MCF 10A (cell line): ENCODE data around the gene ADIG. TPM values are rescaled to one million over a fixed set of nuclear protein-coding genes. Genes with fewer than 3 reads are reported as not detected.

Experiments used
- BruUV-seq: library from RNA; stranded (reverse); fragments of 400-500 nt; replicated peaks from 2 replicates; lab custom pipeline; 2021; lab: Mats Ljungman, UMichigan
- CTCF ChIA-PET: fragments of 300-600 bp; sonication (Branson Sonifier 250); formaldehyde crosslinking; extraction: SDS; loops from one replicate; lab custom pipeline; 2021; ENCODE audit warnings: antibody characterized with exemption, inconsistent platforms; lab: Yijun Ruan, JAX
- POLR2A ChIA-PET: fragments of 300-600, 350-650 bp; sonication (Branson Sonifier 250); formaldehyde crosslinking; extraction: SDS; loops from one replicate; lab custom pipeline; 2020; ENCODE audit warnings: antibody characterized with exemption, inconsistent platforms; lab: Yijun Ruan, JAX
- DNase-seq: peaks from one replicate; pipeline ENCODE4 v3.0.0-alpha.2; 2018; ENCODE audit not compliant: unreplicated experiment
- H3K27ac Mint-ChIP-seq: one replicate; pipeline ENCODE4 v1.8.0; 2022; ENCODE audit warnings: mild to moderate bottlenecking, low read depth, mixed read lengths; ENCODE audit not compliant: unreplicated experiment
- H3K27me3 Mint-ChIP-seq: one replicate; pipeline ENCODE4 v1.8.0; 2022; ENCODE audit warnings: mixed read lengths; ENCODE audit not compliant: insufficient read depth, unreplicated experiment
- H3K36me3 Mint-ChIP-seq: one replicate; pipeline ENCODE4 v1.8.0; 2022; ENCODE audit warnings: mild to moderate bottlenecking, moderate library complexity, mixed read lengths; ENCODE audit not compliant: insufficient read depth, unreplicated experiment
- H3K4me1 Mint-ChIP-seq: one replicate; pipeline ENCODE4 v1.8.0; 2022; ENCODE audit warnings: mixed read lengths; ENCODE audit not compliant: insufficient read depth, unreplicated experiment
- H3K4me3 Mint-ChIP-seq: one replicate; pipeline ENCODE4 v1.8.0; 2022; ENCODE audit warnings: mild to moderate bottlenecking, moderate library complexity, mixed read lengths; ENCODE audit not compliant: unreplicated experiment
- H3K9me3 Mint-ChIP-seq: one replicate; pipeline ENCODE4 v1.8.0; 2022; ENCODE audit warnings: mixed read lengths; ENCODE audit not compliant: unreplicated experiment
- intact Hi-C: fragments of 100-400 bp; cut with micrococcal nuclease; formaldehyde crosslinking; loops from 2 replicates; pipeline ENCODE4 v1.14.1; 2022
- total RNA-seq: library from RNA; stranded (reverse); gene quantifications from 2 replicates; pipeline ENCODE4 v1.2.3, GENCODE V29; 2022
- TF ChIP-seq, protein P1 (sequence below): fragments of 200-600 bp; IDR thresholded peaks from one replicate; pipeline ENCODE4 v1.8.0; 2022; ENCODE audit warnings: antibody characterized with exemption, mild to moderate bottlenecking; ENCODE audit not compliant: unreplicated experiment

Gene ADIG
- total RNA-seq, 1 experiment from 2014 or later, result not detected

DNA sequence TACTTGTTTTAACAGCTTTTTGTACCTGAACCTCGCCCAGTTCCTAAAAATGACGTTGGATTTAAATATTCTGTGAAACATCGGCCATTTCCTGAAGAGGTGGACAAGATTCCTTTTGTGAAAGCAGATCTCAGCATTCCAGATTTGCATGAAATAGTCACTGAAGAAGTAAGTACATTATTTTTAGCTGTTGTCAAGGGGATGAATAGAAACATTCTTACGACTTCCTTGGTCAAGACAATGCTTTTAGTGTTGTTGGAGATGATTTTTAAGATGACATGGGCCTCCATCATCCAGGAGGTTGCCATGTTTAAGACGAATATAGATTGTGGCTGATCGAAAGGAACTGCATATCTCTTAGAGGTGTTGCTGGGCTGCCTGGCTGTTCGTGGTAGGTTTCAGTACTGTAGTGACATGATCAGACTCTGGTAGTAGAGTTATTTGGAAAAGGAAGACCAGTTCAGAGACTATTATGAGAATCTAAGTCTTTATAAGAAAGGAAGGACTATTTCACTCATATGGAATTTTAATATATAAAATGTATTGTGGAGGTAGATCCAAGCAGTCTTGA lies 29.9 kb upstream of the ADIG start:
- ChIA-PET CTCF (interaction anchor here (0.6 to 1.2 kb wide), 5 partner anchors 11 to 33 kb away, joined by 3 to 7 read pairs (median 4); no protein-coding TSS in a partner anchor), POLR2A (interaction anchor here (0.5 to 1.5 kb wide), 3 partner anchors 17 to 520 kb away, joined by 3 to 5 read pairs (median 3); no protein-coding TSS in a partner anchor)
- Mint-ChIP-seq H3K27ac (no peak overlapping the region), H3K4me3 (no peak overlapping the region), H3K36me3 (peaks cover 22% of the 10 kb centered on the region), H3K9me3 (no peaks in the 10 kb centered on the region), H3K27me3 (no peaks in the 10 kb centered on the region), H3K4me1 (no peaks in the 10 kb centered on the region)
- TF ChIP-seq, protein P1, sequence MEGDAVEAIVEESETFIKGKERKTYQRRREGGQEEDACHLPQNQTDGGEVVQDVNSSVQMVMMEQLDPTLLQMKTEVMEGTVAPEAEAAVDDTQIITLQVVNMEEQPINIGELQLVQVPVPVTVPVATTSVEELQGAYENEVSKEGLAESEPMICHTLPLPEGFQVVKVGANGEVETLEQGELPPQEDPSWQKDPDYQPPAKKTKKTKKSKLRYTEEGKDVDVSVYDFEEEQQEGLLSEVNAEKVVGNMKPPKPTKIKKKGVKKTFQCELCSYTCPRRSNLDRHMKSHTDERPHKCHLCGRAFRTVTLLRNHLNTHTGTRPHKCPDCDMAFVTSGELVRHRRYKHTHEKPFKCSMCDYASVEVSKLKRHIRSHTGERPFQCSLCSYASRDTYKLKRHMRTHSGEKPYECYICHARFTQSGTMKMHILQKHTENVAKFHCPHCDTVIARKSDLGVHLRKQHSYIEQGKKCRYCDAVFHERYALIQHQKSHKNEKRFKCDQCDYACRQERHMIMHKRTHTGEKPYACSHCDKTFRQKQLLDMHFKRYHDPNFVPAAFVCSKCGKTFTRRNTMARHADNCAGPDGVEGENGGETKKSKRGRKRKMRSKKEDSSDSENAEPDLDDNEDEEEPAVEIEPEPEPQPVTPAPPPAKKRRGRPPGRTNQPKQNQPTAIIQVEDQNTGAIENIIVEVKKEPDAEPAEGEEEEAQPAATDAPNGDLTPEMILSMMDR, result no peak
- DNase-seq, result no peak
- intact Hi-C loops, result no loop called here
- no TSS peak for BruUV-seq

DNA sequence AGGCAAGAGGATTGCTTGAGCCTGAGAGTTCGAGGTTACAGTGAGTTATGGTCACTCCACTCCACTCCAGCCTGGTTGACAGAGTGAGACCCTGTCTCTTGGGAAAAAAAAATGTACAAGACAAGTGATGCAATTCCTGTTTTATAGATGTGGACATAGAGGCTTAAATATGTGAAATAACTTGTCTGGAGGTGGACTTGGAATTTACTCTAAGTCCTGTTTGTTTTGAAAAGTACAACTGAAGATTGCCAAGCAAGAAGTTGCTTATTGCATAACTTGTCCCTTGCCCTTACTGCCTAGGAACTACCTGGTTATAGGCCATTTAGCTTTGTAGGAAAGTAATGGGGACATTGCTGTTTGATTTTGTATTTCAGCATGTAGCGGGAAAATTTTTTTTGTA lies 26.0 kb upstream of the ADIG start:
- ChIA-PET CTCF (interaction anchor here (0.6 to 1.8 kb wide), 3 partner anchors 17 to 482 kb away, joined by 3 to 6 read pairs (median 5); no protein-coding TSS in a partner anchor), POLR2A (interaction anchor here (0.8 to 1.4 kb wide), 2 partner anchors 82 to 120 kb away, joined by 4 to 6 read pairs; partner anchors contain the start of gene SNHG17)
- TF ChIP-seq, protein P1, result no peak
- no peak overlapping the region for H3K4me3 Mint-ChIP-seq
- no peaks in the 10 kb centered on the region for H3K9me3 Mint-ChIP-seq
- intact Hi-C loops, result no loop called here
- DNase-seq, result peak; percentile 26
- peaks cover 26% of the 10 kb centered on the region for H3K36me3 Mint-ChIP-seq
- no peaks in the 10 kb centered on the region for H3K4me1 Mint-ChIP-seq
- no peaks in the 10 kb centered on the region for H3K27me3 Mint-ChIP-seq
- no TSS peak for BruUV-seq
- no peak overlapping the region for H3K27ac Mint-ChIP-seq

DNA sequence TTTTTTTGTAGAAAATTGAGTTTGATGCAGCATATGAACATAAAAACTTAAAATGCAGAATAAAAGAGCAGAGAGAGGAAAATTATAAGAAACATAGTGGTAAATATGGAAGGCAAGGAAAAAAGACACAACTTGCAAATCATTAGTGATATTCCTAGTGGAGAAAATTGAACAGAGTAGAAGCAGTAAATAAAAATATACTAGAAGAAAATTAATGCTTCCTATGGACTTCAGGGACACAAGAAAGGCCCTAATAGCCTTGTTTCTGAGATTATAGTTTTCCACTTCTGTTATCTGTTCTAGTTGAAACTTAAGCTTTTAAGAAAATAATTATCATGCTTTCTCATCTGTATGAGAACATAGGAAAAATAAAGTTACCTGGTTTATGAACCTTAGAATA lies 25.6 kb upstream of the ADIG start:
- ChIA-PET POLR2A (interaction anchor here (0.8 to 1.4 kb wide), 2 partner anchors 82 to 120 kb away, joined by 4 to 6 read pairs; partner anchors contain the start of gene SNHG17), CTCF (interaction anchor here (0.6 kb wide), 1 partner anchor 482 kb away, joined by 3 read pairs; no protein-coding TSS in a partner anchor)
- H3K9me3 Mint-ChIP-seq, result no peaks in the 10 kb centered on the region
- H3K4me3 Mint-ChIP-seq, result no peak overlapping the region
- no peak overlapping the region for H3K27ac Mint-ChIP-seq
- peaks cover 30% of the 10 kb centered on the region for H3K36me3 Mint-ChIP-seq
- no peaks in the 10 kb centered on the region for H3K27me3 Mint-ChIP-seq
- BruUV-seq, result no TSS peak
- H3K4me1 Mint-ChIP-seq, result no peaks in the 10 kb centered on the region
- no peak for DNase-seq
- TF ChIP-seq, protein P1, result no peak
- intact Hi-C loops, result no loop called here

DNA sequence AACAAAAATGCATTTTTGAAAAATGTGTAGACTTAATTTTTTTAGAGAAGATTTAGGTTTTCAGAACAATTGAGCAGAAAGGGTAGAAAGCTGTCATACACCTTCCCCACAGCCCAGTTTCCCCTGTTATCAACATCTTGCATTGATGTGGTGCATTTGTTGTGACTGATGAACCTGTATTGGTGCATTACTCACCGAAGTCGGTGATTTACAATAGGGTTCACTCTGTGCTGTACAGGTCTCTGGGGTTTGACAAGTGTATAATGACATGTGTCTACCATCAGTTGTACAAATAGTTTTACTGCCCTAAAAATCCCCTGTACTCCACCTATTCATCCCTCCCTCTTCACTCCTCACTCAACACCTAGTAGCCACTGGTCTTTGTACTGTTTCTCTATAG lies 23.8 kb upstream of the ADIG start:
- DNase-seq, result no peak
- peaks cover 43% of the 10 kb centered on the region for H3K36me3 Mint-ChIP-seq
- H3K27ac Mint-ChIP-seq, result no peak overlapping the region
- BruUV-seq, result no TSS peak
- H3K9me3 Mint-ChIP-seq, result no peaks in the 10 kb centered on the region
- no peak overlapping the region for H3K4me3 Mint-ChIP-seq
- ChIA-PET CTCF (no interaction called here), POLR2A (interaction anchor here (1.3 kb wide), 1 partner anchor 122 kb away, joined by 3 read pairs; the partner anchor contains the start of gene SNHG17)
- H3K4me1 Mint-ChIP-seq, result no peaks in the 10 kb centered on the region
- H3K27me3 Mint-ChIP-seq, result no peaks in the 10 kb centered on the region
- TF ChIP-seq, protein P1, result no peak
- intact Hi-C loops, result no loop called here
